ENCODE measurements around the gene SLC6A3. TPM values are rescaled to one million over a fixed set of nuclear protein-coding genes. Genes with fewer than 3 reads are reported as not detected.

The SLC6A3 gene
- total RNA-seq, 1 donor from 2014 or later: not detected

- no peak overlapping the region for H3K4me3 ChIP-seq
- H3K36me3 ChIP-seq: no peaks in the 10 kb centered on the region
- peaks cover 93% of the 10 kb centered on the region for H3K27me3 ChIP-seq (ENCODE audit: low read depth)
- no peak overlapping the region for H3K27ac ChIP-seq (replicated peaks)
- no peaks in the 10 kb centered on the region for H3K9me3 ChIP-seq (replicated peaks)
- TF ChIP-seq CTCF (IDR thresholded peaks at IDR 0.05; ENCODE audit: borderline replicate concordance): no peak
- intact Hi-C loops (cut with micrococcal nuclease): no loop called here
- DNase-seq: no peak
- peaks cover 8% of the 10 kb centered on the region for H3K4me1 ChIP-seq
Measured at GRCh38 chr5:1390861-1391600, 54.2 kb downstream of the SLC6A3 start.

- no peak for TF ChIP-seq CTCF (IDR thresholded peaks at IDR 0.05; ENCODE audit: borderline replicate concordance)
- intact Hi-C loops (cut with micrococcal nuclease): no loop called here
- Histone ChIP-seq H3K4me3 (no peak overlapping the region), H3K9me3 (replicated peaks) (no peaks in the 10 kb centered on the region), H3K27me3 (ENCODE audit: low read depth) (peaks cover 86% of the 10 kb centered on the region), H3K27ac (replicated peaks) (no peak overlapping the region), H3K36me3 (no peaks in the 10 kb centered on the region), H3K4me1 (peaks cover 14% of the 10 kb centered on the region)
- DNase-seq: no peak
Measured at GRCh38 chr5:1390333-1390732, 54.9 kb downstream of the SLC6A3 start.

GRCh38 chr5:1388383-1388967, 56.8 kb downstream of the SLC6A3 start:
- DNase-seq: no peak
- H3K27me3 ChIP-seq (ENCODE audit: low read depth): peaks cover 73% of the 10 kb centered on the region
- H3K4me1 ChIP-seq: peaks cover 30% of the 10 kb centered on the region
- TF ChIP-seq CTCF (IDR thresholded peaks at IDR 0.05; ENCODE audit: borderline replicate concordance): no peak
- H3K9me3 ChIP-seq (replicated peaks): no peaks in the 10 kb centered on the region
- no peaks in the 10 kb centered on the region for H3K36me3 ChIP-seq
- H3K4me3 ChIP-seq: no peak overlapping the region
- intact Hi-C loops (cut with micrococcal nuclease): no loop called here
- no peak overlapping the region for H3K27ac ChIP-seq (replicated peaks)

GRCh38 chr5:1387876-1388275, 57.4 kb downstream of the SLC6A3 start:
- H3K27ac ChIP-seq (replicated peaks): no peak overlapping the region
- no peaks in the 10 kb centered on the region for H3K36me3 ChIP-seq
- no peak for TF ChIP-seq CTCF (IDR thresholded peaks at IDR 0.05; ENCODE audit: borderline replicate concordance)
- H3K4me3 ChIP-seq: no peak overlapping the region
- peaks cover 67% of the 10 kb centered on the region for H3K27me3 ChIP-seq (ENCODE audit: low read depth)
- H3K4me1 ChIP-seq: peaks cover 30% of the 10 kb centered on the region
- intact Hi-C loops (cut with micrococcal nuclease): no loop called here
- no peaks in the 10 kb centered on the region for H3K9me3 ChIP-seq (replicated peaks)
- DNase-seq: no peak

- peaks cover 63% of the 10 kb centered on the region for H3K27me3 ChIP-seq (ENCODE audit: low read depth)
- no peaks in the 10 kb centered on the region for H3K36me3 ChIP-seq
- no peak overlapping the region for H3K4me3 ChIP-seq
- no peak overlapping the region for H3K27ac ChIP-seq (replicated peaks)
- no peak for TF ChIP-seq CTCF (IDR thresholded peaks at IDR 0.05; ENCODE audit: borderline replicate concordance)
- no peak for DNase-seq
- peaks cover 30% of the 10 kb centered on the region for H3K4me1 ChIP-seq
- no peaks in the 10 kb centered on the region for H3K9me3 ChIP-seq (replicated peaks)
- intact Hi-C loops (cut with micrococcal nuclease): no loop called here
Measured at GRCh38 chr5:1387059-1387755, 58.0 kb downstream of the SLC6A3 start.
